ENCODE results near the gene PAQR3.

Gene PAQR3

DNA sequence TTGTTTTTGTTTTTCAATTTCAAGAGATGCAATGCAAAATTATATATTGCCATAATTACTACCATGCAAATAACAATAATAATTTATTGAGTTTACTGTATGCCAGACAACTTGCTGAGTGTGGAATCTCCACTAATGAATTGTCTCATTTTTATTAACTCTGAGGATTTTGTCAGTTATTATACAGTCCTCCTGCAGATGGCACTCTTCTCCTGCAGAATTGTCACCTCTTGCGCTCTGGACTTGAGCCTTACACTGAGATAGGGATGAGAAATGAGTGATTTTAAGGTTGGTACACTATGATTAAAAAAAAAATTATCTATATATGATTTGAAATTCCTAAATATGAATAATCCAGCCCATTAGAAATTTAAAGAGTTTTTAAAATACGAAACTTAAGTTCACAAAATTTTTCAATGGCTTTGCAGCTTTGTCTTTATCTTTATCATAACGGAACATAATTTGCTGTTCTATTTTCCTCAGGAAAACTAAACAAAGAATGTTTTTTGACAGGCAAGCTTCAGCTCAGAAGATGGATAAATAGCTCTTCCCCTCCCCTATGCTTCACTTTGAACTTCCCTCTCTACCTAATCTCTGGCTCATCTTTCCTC, 12.7 kb upstream of the PAQR3 start:
- no peaks in the 10 kb centered on the region for H3K27me3 ChIP-seq (ENCODE audit: insufficient read depth, low read length)
- no peaks in the 10 kb centered on the region for H3K36me3 ChIP-seq (ENCODE audit: insufficient read depth, low read length)
- 86% methylated on average over 2 of the region's 3 CpGs for WGBS
- no peak overlapping the region for H3K9ac ChIP-seq (ENCODE audit: low read depth, low read length)
- no peak overlapping the region for H3K4me3 ChIP-seq (ENCODE audit: low read length)
- H3K27ac ChIP-seq (ENCODE audit: low read depth, low read length), result no peak overlapping the region
- no peaks in the 10 kb centered on the region for H3K9me3 ChIP-seq (ENCODE audit: insufficient read depth, low read depth, low read length)
- no peaks in the 10 kb centered on the region for H3K4me1 ChIP-seq (ENCODE audit: insufficient read depth, low read length)

DNA sequence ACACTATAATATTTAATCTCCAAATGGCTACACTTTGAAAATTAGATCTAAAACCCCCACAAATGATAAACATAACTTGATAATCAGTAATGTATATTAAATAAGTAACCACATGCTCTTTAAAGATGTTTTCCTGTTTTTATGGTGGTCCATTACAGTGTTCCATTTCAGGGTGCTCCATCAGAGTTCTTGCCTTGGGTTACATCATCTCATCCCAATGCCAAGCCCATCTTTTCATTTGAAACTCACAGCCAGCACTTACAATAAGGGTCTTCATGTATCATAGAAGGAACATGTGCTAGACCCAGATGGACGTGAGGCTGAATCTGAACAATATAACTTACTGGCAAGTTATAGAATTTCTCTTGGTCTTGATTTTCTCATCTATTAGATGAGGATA, 10.5 kb upstream of the PAQR3 start:
- WGBS, result 100% methylated on average over 1 of the region's 1 CpG

DNA sequence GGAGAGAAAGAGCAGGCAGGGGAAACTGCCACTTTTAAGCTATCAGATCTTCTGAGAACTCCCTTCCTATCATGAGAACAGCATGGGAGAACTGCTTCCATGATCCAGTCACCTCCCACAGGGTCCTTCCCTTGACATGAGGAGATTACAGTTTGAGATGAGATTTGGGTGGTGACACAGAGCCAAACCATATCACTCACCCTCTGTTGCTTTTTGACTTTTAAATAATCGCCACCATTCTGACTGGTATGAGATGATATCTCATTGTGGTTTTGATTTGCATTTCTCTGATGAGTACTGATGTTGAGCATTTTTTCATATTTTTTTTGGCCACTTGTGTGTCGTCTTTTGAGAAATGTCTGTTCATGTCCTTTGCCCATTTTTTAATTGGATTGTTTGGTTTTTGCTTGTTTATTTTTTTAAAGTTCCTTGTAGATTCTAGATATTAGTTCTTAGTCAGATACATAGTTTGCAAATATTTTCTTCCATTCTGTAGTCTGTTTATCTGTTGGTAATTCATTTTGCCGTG, 6.5 kb upstream of the PAQR3 start:
- WGBS, result 97% methylated on average over 2 of the region's 3 CpGs
- Histone ChIP-seq H3K4me3 (ENCODE audit: low read length) (no peak overlapping the region), H3K27me3 (ENCODE audit: insufficient read depth, low read length) (peaks cover 8% of the 10 kb centered on the region; the same call in 1 of the 2 replicates), H3K36me3 (ENCODE audit: insufficient read depth, low read length) (no peaks in the 10 kb centered on the region), H3K9me3 (ENCODE audit: insufficient read depth, low read depth, low read length) (no peaks in the 10 kb centered on the region), H3K27ac (ENCODE audit: low read depth, low read length) (no peak overlapping the region), H3K4me1 (ENCODE audit: insufficient read depth, low read length) (no peaks in the 10 kb centered on the region), H3K9ac (ENCODE audit: low read depth, low read length) (no peak overlapping the region)

More for the DNA sequence above, 10.5 kb upstream of the PAQR3 start:
- Histone ChIP-seq H3K4me3 (ENCODE audit: low read length) (no peak overlapping the region), H3K4me1 (ENCODE audit: insufficient read depth, low read length) (no peaks in the 10 kb centered on the region), H3K9me3 (ENCODE audit: insufficient read depth, low read depth, low read length) (no peaks in the 10 kb centered on the region), H3K27ac (ENCODE audit: low read depth, low read length) (no peak overlapping the region), H3K9ac (ENCODE audit: low read depth, low read length) (no peak overlapping the region), H3K27me3 (ENCODE audit: insufficient read depth, low read length) (no peaks in the 10 kb centered on the region), H3K36me3 (ENCODE audit: insufficient read depth, low read length) (no peaks in the 10 kb centered on the region)

GRCh38 chr4:78944381-78944780, 5.1 kb upstream of the PAQR3 start:
- Histone ChIP-seq H3K27me3 (ENCODE audit: insufficient read depth, low read length) (peaks cover 14% of the 10 kb centered on the region; the same call in 1 of the 2 replicates), H3K36me3 (ENCODE audit: insufficient read depth, low read length) (no peaks in the 10 kb centered on the region), H3K9ac (ENCODE audit: low read depth, low read length) (no peak overlapping the region), H3K4me3 (ENCODE audit: low read length) (no peak overlapping the region), H3K4me1 (ENCODE audit: insufficient read depth, low read length) (peaks cover 10% of the 10 kb centered on the region), H3K27ac (ENCODE audit: low read depth, low read length) (no peak overlapping the region), H3K9me3 (ENCODE audit: insufficient read depth, low read depth, low read length) (no peaks in the 10 kb centered on the region)
- 83% methylated on average over 1 of the region's 1 CpG for WGBS

DNA sequence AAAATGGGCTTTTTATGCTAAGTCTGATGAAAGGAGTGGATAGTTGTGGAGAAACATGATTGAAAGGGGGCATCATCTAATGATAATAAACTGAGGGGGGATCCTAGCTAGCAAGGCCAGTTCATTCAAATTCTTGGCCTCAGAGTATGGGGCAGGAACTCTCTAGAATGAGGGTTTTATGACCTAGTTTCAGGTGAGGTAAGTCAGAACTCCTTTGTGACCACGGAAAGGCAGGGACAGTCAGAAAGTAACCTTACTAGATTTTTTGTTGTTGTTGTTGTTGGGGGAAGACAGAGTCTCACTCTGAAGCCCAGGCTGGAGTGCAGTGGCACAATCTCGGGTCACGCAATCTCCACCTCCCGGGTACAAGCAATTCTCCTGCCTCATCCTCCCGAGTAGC, 1.5 kb upstream of the PAQR3 start:
- 94% methylated on average over 5 of the region's 5 CpGs for WGBS
- no peaks in the 10 kb centered on the region for H3K36me3 ChIP-seq (ENCODE audit: insufficient read depth, low read length)
- H3K9ac ChIP-seq (ENCODE audit: low read depth, low read length), result no peak overlapping the region
- H3K27me3 ChIP-seq (ENCODE audit: insufficient read depth, low read length), result peaks cover 14% of the 10 kb centered on the region; the same call in 1 of the 2 replicates
- no peak overlapping the region for H3K4me3 ChIP-seq (ENCODE audit: low read length)
- peaks cover 31% of the 10 kb centered on the region for H3K4me1 ChIP-seq (ENCODE audit: insufficient read depth, low read length)
- no peak overlapping the region for H3K27ac ChIP-seq (ENCODE audit: low read depth, low read length)
- H3K9me3 ChIP-seq (ENCODE audit: insufficient read depth, low read depth, low read length), result no peaks in the 10 kb centered on the region

- H3K27ac ChIP-seq (ENCODE audit: low read depth, low read length), result peak overlapping the region; percentile 54; the same call in 1 of the 2 replicates
- H3K27me3 ChIP-seq (ENCODE audit: insufficient read depth, low read length), result peaks cover 14% of the 10 kb centered on the region; the same call in 1 of the 2 replicates
- H3K36me3 ChIP-seq (ENCODE audit: insufficient read depth, low read length), result peaks cover 6% of the 10 kb centered on the region; the same call in 1 of the 2 replicates
- H3K4me1 ChIP-seq (ENCODE audit: insufficient read depth, low read length), result peaks cover 31% of the 10 kb centered on the region
- no peaks in the 10 kb centered on the region for H3K9me3 ChIP-seq (ENCODE audit: insufficient read depth, low read depth, low read length)
- 3% methylated on average over 8 of the region's 9 CpGs for WGBS
- peak overlapping the region; percentile 96 for H3K4me3 ChIP-seq (ENCODE audit: low read length)
- H3K9ac ChIP-seq (ENCODE audit: low read depth, low read length), result peak overlapping the region; percentile 64; the same call in 1 of the 2 replicates
Measured at GRCh38 chr4:78939667-78940008, 400 bp upstream of the PAQR3 start.

DNA sequence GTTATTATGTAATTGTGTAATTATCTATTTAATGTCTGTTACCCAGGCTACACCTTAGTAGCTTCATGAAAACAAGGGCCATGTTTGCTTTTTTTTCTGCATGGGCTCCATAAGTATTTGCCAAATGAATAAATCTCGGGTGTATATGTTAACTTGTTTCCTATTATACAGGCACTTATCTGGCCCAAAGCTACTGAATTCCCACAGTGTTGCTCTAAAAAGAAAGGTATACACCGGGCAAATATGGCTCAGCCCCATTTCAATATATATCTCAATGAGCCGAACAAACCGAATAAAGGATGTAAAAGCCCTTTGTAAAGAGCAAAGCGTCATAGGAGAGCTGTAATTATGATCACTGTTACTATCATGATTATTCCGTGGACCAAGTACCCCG, 767 bp downstream of the PAQR3 start:
- 14% methylated on average over 7 of the region's 7 CpGs for WGBS
- H3K27ac ChIP-seq (ENCODE audit: low read depth, low read length), result no peak overlapping the region

GRCh38 chr4:78937837-78938236, 1.4 kb downstream of the PAQR3 start:
- peaks cover 23% of the 10 kb centered on the region for H3K36me3 ChIP-seq (ENCODE audit: insufficient read depth, low read length)
- WGBS, result 52% methylated on average over 4 of the region's 4 CpGs
- no peak overlapping the region for H3K27ac ChIP-seq (ENCODE audit: low read depth, low read length)
- peaks cover 31% of the 10 kb centered on the region for H3K4me1 ChIP-seq (ENCODE audit: insufficient read depth, low read length)
- peaks cover 14% of the 10 kb centered on the region; the same call in 1 of the 2 replicates for H3K27me3 ChIP-seq (ENCODE audit: insufficient read depth, low read length)
- H3K9me3 ChIP-seq (ENCODE audit: insufficient read depth, low read depth, low read length), result no peaks in the 10 kb centered on the region
- peak overlapping the region; percentile 96 for H3K4me3 ChIP-seq (ENCODE audit: low read length)
- H3K9ac ChIP-seq (ENCODE audit: low read depth, low read length), result peak overlapping the region; percentile 81; the same call in 1 of the 2 replicates

More for the DNA sequence above, 767 bp downstream of the PAQR3 start:
- peak overlapping the region; percentile 96 for H3K4me3 ChIP-seq (ENCODE audit: low read length)
- peaks cover 17% of the 10 kb centered on the region for H3K36me3 ChIP-seq (ENCODE audit: insufficient read depth, low read length)
- H3K27me3 ChIP-seq (ENCODE audit: insufficient read depth, low read length), result peaks cover 14% of the 10 kb centered on the region; the same call in 1 of the 2 replicates
- no peaks in the 10 kb centered on the region for H3K9me3 ChIP-seq (ENCODE audit: insufficient read depth, low read depth, low read length)
- H3K9ac ChIP-seq (ENCODE audit: low read depth, low read length), result peak overlapping the region; percentile 81
- H3K4me1 ChIP-seq (ENCODE audit: insufficient read depth, low read length), result peaks cover 31% of the 10 kb centered on the region

- Histone ChIP-seq H3K9me3 (ENCODE audit: insufficient read depth, low read depth, low read length) (no peaks in the 10 kb centered on the region), H3K27ac (ENCODE audit: low read depth, low read length) (no peak overlapping the region), H3K27me3 (ENCODE audit: insufficient read depth, low read length) (peaks cover 14% of the 10 kb centered on the region; the same call in 1 of the 2 replicates), H3K36me3 (ENCODE audit: insufficient read depth, low read length) (peaks cover 29% of the 10 kb centered on the region), H3K4me1 (ENCODE audit: insufficient read depth, low read length) (peaks cover 31% of the 10 kb centered on the region), H3K9ac (ENCODE audit: low read depth, low read length) (no peak overlapping the region), H3K4me3 (ENCODE audit: low read length) (peak overlapping the region; percentile 96; the same call in 1 of the 2 replicates)
- WGBS, result 54% methylated on average over 4 of the region's 4 CpGs
Measured at GRCh38 chr4:78936989-78937388, 2.2 kb downstream of the PAQR3 start.

GRCh38 chr4:78930016-78930629, 9.1 kb downstream of the PAQR3 start:
- Histone ChIP-seq H3K4me3 (ENCODE audit: low read length) (no peak overlapping the region), H3K27me3 (ENCODE audit: insufficient read depth, low read length) (no peaks in the 10 kb centered on the region), H3K9ac (ENCODE audit: low read depth, low read length) (no peak overlapping the region), H3K36me3 (ENCODE audit: insufficient read depth, low read length) (peaks cover 88% of the 10 kb centered on the region), H3K4me1 (ENCODE audit: insufficient read depth, low read length) (no peaks in the 10 kb centered on the region), H3K9me3 (ENCODE audit: insufficient read depth, low read depth, low read length) (no peaks in the 10 kb centered on the region), H3K27ac (ENCODE audit: low read depth, low read length) (no peak overlapping the region)
- WGBS, result 97% methylated on average over 5 of the region's 6 CpGs

- 95% methylated on average over 9 of the region's 9 CpGs for WGBS
- no peak overlapping the region for H3K9ac ChIP-seq (ENCODE audit: low read depth, low read length)
- H3K36me3 ChIP-seq (ENCODE audit: insufficient read depth, low read length), result peaks cover 89% of the 10 kb centered on the region
- no peak overlapping the region for H3K27ac ChIP-seq (ENCODE audit: low read depth, low read length)
- H3K27me3 ChIP-seq (ENCODE audit: insufficient read depth, low read length), result no peaks in the 10 kb centered on the region
- no peaks in the 10 kb centered on the region for H3K9me3 ChIP-seq (ENCODE audit: insufficient read depth, low read depth, low read length)
- no peak overlapping the region for H3K4me3 ChIP-seq (ENCODE audit: low read length)
- H3K4me1 ChIP-seq (ENCODE audit: insufficient read depth, low read length), result no peaks in the 10 kb centered on the region
Measured at GRCh38 chr4:78928835-78929234, 10.4 kb downstream of the PAQR3 start.
